IPS DF 19.7 (cell line): ENCODE results near the gene ATG13.

Experiments
- DNase-seq: peaks from one replicate; pipeline ENCODE4 v3.0.0-alpha.2; 2013; ENCODE audit warnings: low read depth, low spot score

ATG13 gene

DNA sequence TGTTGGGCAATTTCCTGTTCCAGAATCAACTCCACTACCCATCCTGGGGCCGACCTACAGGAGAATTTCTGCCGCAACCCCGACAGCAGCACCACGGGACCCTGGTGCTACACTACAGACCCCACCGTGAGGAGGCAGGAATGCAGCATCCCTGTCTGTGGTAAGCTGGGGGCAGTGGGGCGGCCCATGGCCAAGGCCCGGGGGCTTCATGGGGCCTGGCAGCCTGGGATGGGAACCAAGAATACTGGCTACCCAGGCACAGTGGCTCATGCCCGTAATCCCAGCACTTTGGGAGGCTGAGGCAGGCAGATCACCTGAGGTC is 106.0 kb downstream of the ATG13 start:
- no peak for DNase-seq

DNA sequence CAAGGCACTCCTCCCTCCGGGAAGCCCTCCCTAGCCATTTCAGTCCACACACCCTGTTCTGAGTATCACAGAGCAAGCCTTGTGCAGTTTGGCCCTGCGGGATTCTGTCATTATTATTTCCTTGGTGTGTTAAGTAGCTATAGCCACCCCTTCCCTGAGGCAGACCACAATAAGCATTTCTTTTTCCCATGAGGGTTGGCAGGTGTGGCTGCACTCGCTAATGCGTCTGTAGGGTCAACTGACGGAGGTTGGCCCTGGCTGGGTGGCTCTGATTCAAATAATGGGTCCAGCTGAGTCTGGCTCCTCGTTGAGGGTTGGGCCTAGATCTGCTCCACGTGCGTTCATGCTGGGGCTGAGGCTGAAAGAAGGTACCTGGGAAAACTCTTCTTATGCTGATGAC is 106.7 kb downstream of the ATG13 start:
- DNase-seq, result no peak
